Activated CD4-positive, alpha-beta memory T cell treated with anti-CD3 and anti-CD28 coated beads, Interleukin-2, amount 10 ng/mL, durations not matched to agents 7 days and 5 days (primary cell): Measurements from ENCODE around the gene NDUFAF2. TPM values are rescaled to one million over a fixed set of nuclear protein-coding genes. Genes with fewer than 3 reads are reported as not detected.
"Not testable (repeated sequence)": the region's sequence is repeated elsewhere in the genome, so short reads cannot be mapped to it uniquely, and the experiment has no call there.

Experiments used
- CTCF ChIA-PET: fragments of 350-600 bp; sonication (Branson Sonifier 250); formaldehyde crosslinking; loops from one replicate; lab custom pipeline; 2021; ENCODE audit warnings: antibody characterized with exemption, inconsistent platforms; lab: Charles Lee
- POLR2A ChIA-PET: fragments of 350-600 bp; sonication (Branson Sonifier 250); formaldehyde crosslinking; loops from one replicate; lab custom pipeline; 2021; ENCODE audit warnings: antibody characterized with exemption; lab: Charles Lee
- DNase-seq: peaks from one replicate; pipeline ENCODE4 v3.0.0-alpha.2; 2020
- H3K27ac Mint-ChIP-seq: one replicate; pipeline ENCODE4 v1.8.0; 2021; ENCODE audit warnings: mild to moderate bottlenecking, mixed read lengths
- H3K27me3 Mint-ChIP-seq: one replicate; pipeline ENCODE4 v1.8.0; 2021; ENCODE audit warnings: mixed read lengths
- H3K36me3 Mint-ChIP-seq: one replicate; pipeline ENCODE4 v1.8.0; 2021; ENCODE audit warnings: low read depth, mixed read lengths
- H3K4me1 Mint-ChIP-seq: one replicate; pipeline ENCODE4 v1.8.0; 2021; ENCODE audit warnings: mixed read lengths
- H3K4me3 Mint-ChIP-seq: one replicate; pipeline ENCODE4 v1.8.0; 2021; ENCODE audit warnings: mild to moderate bottlenecking, mixed read lengths
- H3K9me3 Mint-ChIP-seq: one replicate; pipeline ENCODE4 v1.8.0; 2021; ENCODE audit warnings: mixed read lengths
- total RNA-seq, 2 experiments: library from RNA; stranded (reverse); gene quantifications; one replicate each; pipeline ENCODE4 v1.2.3, GENCODE V29; 2021

NDUFAF2 gene
- total RNA-seq, 2 experiments from 2014 or later, result 18.3 to 21.1 TPM

DNA sequence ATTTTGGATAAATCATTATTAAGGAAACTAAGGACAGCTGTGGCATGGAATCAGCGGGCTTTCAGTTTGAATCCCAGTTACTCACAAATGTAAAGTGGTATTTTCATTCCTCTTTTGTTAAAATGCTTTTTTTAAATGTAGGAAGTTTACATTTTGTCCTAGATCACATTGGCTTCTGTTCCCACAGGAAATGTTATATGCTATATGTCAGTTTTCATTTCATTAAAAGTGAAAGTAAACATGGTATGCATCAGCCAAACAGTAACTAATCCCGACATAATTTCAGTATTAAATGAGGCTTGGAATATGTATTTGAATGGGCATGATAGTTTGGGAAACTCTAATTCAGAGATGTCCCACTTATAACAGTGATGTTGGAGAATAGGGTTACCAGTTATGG, 235.9 kb downstream of the NDUFAF2 start:
- no peak for DNase-seq
- Mint-ChIP-seq H3K27me3 (peaks cover 1% of the 10 kb centered on the region), H3K36me3 (no peaks in the 10 kb centered on the region), H3K4me3 (no peak overlapping the region), H3K4me1 (peaks cover 2% of the 10 kb centered on the region), H3K27ac (no peak overlapping the region), H3K9me3 (no peaks in the 10 kb centered on the region)
- ChIA-PET CTCF (no interaction called here), POLR2A (no interaction called here)

GRCh38 chr5:61182449-61182848, 237.4 kb downstream of the NDUFAF2 start:
- no peak overlapping the region for H3K27ac Mint-ChIP-seq
- peaks cover 4% of the 10 kb centered on the region for H3K9me3 Mint-ChIP-seq
- DNase-seq, result no peak
- H3K27me3 Mint-ChIP-seq, result peaks cover 1% of the 10 kb centered on the region
- H3K4me1 Mint-ChIP-seq, result peaks cover 2% of the 10 kb centered on the region
- H3K36me3 Mint-ChIP-seq, result no peaks in the 10 kb centered on the region
- ChIA-PET POLR2A (no interaction called here), CTCF (no interaction called here)
- H3K4me3 Mint-ChIP-seq, result no peak overlapping the region

DNA sequence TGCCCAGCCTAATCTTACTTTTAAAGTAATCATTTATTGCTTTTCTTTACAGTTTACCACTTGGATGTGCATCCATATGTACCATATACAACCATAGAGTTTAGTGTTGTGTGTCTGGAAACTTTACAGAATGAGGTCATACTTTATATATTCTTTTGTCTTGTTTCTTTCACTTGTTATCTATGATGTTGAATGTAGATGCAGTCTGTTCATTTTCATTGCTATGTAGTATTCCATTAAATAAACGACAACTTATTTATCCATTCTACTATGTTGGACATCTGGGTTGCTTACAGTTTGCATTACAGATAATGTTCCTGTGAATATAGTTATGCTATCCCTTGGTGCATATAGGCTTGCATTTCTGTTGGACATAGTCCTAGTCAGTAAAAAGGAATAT, 238.5 kb downstream of the NDUFAF2 start:
- peaks cover 2% of the 10 kb centered on the region for H3K4me1 Mint-ChIP-seq
- no peaks in the 10 kb centered on the region for H3K36me3 Mint-ChIP-seq
- H3K4me3 Mint-ChIP-seq, result no peak overlapping the region
- no peak for DNase-seq
- H3K27ac Mint-ChIP-seq, result no peak overlapping the region
- peaks cover 1% of the 10 kb centered on the region for H3K27me3 Mint-ChIP-seq
- ChIA-PET CTCF (no interaction called here), POLR2A (no interaction called here)
- peaks cover 9% of the 10 kb centered on the region for H3K9me3 Mint-ChIP-seq

- DNase-seq, result no peak
- peaks cover 2% of the 10 kb centered on the region for H3K4me1 Mint-ChIP-seq
- ChIA-PET POLR2A (no interaction called here), CTCF (no interaction called here)
- no peak overlapping the region for H3K4me3 Mint-ChIP-seq
- H3K27ac Mint-ChIP-seq, result no peak overlapping the region
- no peaks in the 10 kb centered on the region for H3K36me3 Mint-ChIP-seq
- peaks cover 9% of the 10 kb centered on the region for H3K9me3 Mint-ChIP-seq
- H3K27me3 Mint-ChIP-seq, result no peaks in the 10 kb centered on the region
Observed at GRCh38 chr5:61184708-61185107, 239.7 kb downstream of the NDUFAF2 start.

GRCh38 chr5:61186634-61187033, 241.6 kb downstream of the NDUFAF2 start:
- no peaks in the 10 kb centered on the region for H3K36me3 Mint-ChIP-seq
- no peak for DNase-seq
- CTCF ChIA-PET, result no interaction called here

GRCh38 chr5:61187352-61187751, 242.3 kb downstream of the NDUFAF2 start:
- DNase-seq, H3K36me3 Mint-ChIP-seq, H3K27ac Mint-ChIP-seq, CTCF ChIA-PET, POLR2A ChIA-PET, H3K4me1 Mint-ChIP-seq, H3K9me3 Mint-ChIP-seq, H3K4me3 Mint-ChIP-seq, H3K27me3 Mint-ChIP-seq: not testable (repeated sequence)

More at GRCh38 chr5:61186634-61187033, 241.6 kb downstream of the NDUFAF2 start:
- H3K27me3 Mint-ChIP-seq, result no peaks in the 10 kb centered on the region
- peaks cover 9% of the 10 kb centered on the region for H3K9me3 Mint-ChIP-seq
- POLR2A ChIA-PET, result no interaction called here
- no peak overlapping the region for H3K27ac Mint-ChIP-seq
- H3K4me3 Mint-ChIP-seq, result no peak overlapping the region
- H3K4me1 Mint-ChIP-seq, result no peaks in the 10 kb centered on the region

DNA sequence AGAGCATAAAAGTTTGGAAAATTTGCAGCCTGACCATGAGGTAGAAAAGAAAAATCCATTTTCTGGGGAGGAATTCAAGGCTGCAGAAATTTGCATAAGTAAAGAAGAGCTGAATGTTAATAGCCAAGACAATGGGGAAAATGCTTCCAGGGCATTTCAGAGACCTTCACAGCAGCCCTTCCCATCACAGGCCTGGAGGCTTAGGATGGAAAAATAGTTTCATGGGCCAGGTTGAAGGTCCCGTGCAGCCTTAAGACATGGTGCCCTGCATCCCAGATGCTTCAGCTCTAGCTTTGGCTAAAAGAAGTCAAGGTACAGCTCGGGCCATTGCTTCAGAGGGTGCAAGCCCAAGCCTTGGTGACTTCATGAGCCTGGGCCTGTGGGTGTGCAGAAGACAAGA, 242.8 kb downstream of the NDUFAF2 start:
- H3K4me3 Mint-ChIP-seq, H3K4me1 Mint-ChIP-seq, H3K27me3 Mint-ChIP-seq, H3K9me3 Mint-ChIP-seq, H3K36me3 Mint-ChIP-seq, POLR2A ChIA-PET, H3K27ac Mint-ChIP-seq, DNase-seq, CTCF ChIA-PET: not testable (repeated sequence)

GRCh38 chr5:61198606-61199005, 253.6 kb downstream of the NDUFAF2 start:
- Mint-ChIP-seq H3K27ac (no peak overlapping the region), H3K36me3 (no peaks in the 10 kb centered on the region), H3K9me3 (peaks cover 8% of the 10 kb centered on the region), H3K27me3 (peaks cover 30% of the 10 kb centered on the region), H3K4me1 (peaks cover 10% of the 10 kb centered on the region), H3K4me3 (no peak overlapping the region)
- POLR2A ChIA-PET, result no interaction called here
- no peak for DNase-seq
- CTCF ChIA-PET, result no interaction called here

DNA sequence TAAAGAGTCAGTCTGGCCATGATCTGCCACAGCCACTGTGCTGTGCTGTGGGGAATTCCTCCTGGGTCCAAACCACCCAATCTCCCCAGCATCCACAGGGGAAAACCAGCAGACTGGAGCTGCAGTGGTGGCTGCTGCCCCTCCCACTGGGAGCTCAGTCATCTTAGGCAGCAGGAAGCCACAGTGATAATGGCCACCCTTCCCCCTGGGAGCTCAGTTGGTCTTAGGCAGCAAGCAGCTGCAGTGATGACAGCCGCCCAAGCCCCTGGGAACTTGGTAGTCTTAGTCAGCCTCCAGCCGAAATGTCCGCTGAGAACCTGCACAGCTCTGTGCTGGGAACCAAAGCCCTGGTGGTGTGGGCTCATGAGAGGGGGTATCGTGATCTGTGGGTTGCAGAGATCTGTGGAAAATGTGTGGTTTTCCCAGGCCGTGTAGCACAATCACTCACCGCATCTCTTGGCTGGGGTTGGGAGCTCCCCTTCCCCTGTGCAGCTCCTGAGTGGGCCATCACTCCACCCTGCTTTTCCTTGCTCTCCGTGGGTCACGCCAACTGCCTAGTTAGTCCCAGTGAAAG, 255.7 kb downstream of the NDUFAF2 start:
- DNase-seq, result no peak
- ChIA-PET POLR2A (no interaction called here), CTCF (no interaction called here)
- peaks cover 27% of the 10 kb centered on the region for H3K27me3 Mint-ChIP-seq
- H3K36me3 Mint-ChIP-seq, result no peaks in the 10 kb centered on the region
- H3K9me3 Mint-ChIP-seq, result peaks cover 15% of the 10 kb centered on the region
- peaks cover 10% of the 10 kb centered on the region for H3K4me1 Mint-ChIP-seq
- H3K27ac Mint-ChIP-seq, result no peak overlapping the region
- no peak overlapping the region for H3K4me3 Mint-ChIP-seq

DNA sequence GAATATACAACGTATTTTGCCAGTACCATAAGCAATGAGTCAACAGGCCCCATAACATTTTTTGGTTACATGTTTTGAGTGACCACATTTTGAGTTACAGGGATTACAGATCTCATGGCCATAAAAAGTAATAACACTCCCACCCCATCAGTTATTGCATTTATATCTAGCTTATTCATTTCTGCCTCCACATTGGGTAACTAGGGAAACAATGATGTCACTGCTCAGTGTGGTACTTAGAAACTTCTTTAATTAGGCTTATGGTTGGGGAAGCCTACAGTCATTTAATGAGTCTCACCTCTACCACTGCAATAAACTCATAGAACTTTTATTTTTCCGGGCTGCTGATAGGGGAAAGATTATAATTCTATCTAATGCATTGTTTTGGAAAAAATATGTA, 257.2 kb downstream of the NDUFAF2 start:
- H3K4me3 Mint-ChIP-seq, result no peak overlapping the region
- POLR2A ChIA-PET, result no interaction called here
- no peaks in the 10 kb centered on the region for H3K36me3 Mint-ChIP-seq
- DNase-seq, result no peak
- H3K27me3 Mint-ChIP-seq, result peaks cover 24% of the 10 kb centered on the region
- H3K27ac Mint-ChIP-seq, result no peak overlapping the region
- CTCF ChIA-PET, result no interaction called here
- H3K9me3 Mint-ChIP-seq, result peaks cover 18% of the 10 kb centered on the region
- peaks cover 6% of the 10 kb centered on the region for H3K4me1 Mint-ChIP-seq

Other genes starting within 250 kb of the NDUFAF2 start
- gene DEPDC1B, start 245.0 kb upstream of the NDUFAF2 start, total RNA-seq, result 10 to 100 TPM; 39.0 to 42.3 TPM
- 1 to 10 TPM in 1 of 2 experiments, under 1 TPM in 1; 0.71 to 1.1 TPM for gene ELOVL7, start 100.9 kb upstream of the NDUFAF2 start, total RNA-seq
- gene ERCC8, start 135 bp upstream of the NDUFAF2 start, total RNA-seq, result 1 to 10 TPM; 5.9 to 7.3 TPM
- 10 to 100 TPM; 48.5 to 50.9 TPM for gene SMIM15, start 217.3 kb downstream of the NDUFAF2 start, total RNA-seq